Myometrial cell (primary cell): ENCODE data around the gene NYNRIN. TPM values are rescaled to one million over a fixed set of nuclear protein-coding genes. Genes with fewer than 3 reads are reported as not detected.

ENCODE experiments used
- total RNA-seq: library from RNA; depleted of rRNA; stranded (reverse); fragments of >200 nt; gene quantifications from 2 replicates; pipeline ENCODE4 v1.2.3, GENCODE V29; 2015

NYNRIN gene
- total RNA-seq: 11.9 and 12.1 TPM in 2 replicates

DNA sequence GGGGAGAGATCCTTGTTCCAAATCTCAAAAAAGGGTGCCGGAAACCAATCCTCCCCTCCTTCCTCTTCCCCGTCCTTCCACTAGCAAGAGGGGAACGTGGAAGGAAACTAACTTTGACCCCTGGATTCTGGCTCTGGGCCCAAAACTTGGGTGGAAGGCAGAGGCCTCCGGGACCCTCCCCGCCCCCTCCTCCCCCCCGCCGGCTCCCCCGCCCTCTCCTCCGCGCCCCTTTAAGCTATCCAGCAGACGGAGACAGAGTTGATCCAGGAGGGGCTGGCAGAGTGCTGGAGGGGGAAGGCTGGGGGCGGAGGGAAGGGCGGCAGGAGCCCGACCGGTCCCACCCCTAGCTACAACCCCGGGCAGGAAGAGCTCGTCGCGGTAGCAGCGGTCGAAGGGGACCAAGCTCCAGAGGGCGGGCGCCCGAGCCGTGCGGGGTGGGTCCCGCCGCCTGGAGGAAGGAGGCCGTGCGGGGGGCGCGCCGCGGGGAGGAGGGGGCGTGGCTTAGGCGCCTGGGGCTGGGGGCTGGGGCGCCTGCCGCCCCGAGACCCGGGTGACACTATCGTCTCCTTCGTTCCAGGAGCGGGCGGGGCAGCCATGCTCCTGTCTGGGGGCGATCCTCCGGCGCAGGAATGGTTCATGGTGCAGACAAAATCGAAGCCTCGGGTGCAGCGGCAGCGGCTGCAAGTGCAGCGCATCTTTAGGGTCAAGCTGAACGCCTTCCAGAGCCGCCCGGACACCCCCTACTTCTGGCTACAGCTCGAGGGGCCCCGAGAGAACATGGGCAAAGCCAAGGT lies at the start of gene NYNRIN:
TSS of gene NYNRIN (plus strand) at position 351 of the 794 bp plus-strand sequence. CDS start at position 595, 244 bp downstream.

DNA sequence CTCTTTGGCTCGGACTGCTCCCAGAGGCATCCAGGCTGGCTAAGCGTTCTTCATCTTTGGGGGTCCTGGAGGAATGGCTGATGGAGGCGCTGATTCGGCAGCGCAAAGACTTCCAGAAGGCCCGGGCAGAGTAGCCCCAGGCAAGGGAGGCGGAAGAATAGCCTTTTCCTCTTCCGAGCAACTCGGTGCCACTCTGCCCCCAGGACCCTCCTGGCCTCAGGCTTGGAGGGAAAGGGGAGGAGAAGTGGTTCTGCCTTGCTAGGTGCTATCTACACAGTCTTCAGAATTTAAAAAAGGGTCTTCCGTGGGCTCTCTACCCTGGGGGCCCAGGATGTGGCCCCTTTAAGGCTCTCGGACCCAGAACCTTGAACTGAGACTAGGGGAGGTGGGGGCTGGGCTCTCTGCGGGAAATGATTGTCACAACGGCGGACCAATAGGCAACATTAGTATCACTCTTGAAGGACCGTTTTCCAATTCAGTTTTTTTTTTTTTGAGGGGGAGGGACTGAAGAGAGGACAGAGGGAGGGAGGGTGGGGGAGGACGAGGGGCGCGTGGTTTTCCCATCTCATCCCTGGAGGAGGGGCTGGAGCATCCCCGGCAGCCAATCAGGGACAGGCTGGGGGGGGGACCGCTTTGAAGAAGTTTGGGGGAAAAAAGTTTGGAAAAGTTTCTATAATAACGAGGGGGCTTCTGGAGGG lies 31.1 kb upstream of the NYNRIN start, which contains the start of gene NFATC4:
TSS of gene NFATC4 (plus strand) at position 671 of the 698 bp plus-strand sequence. CDS start 157 bp downstream, outside the sequence.

DNA sequence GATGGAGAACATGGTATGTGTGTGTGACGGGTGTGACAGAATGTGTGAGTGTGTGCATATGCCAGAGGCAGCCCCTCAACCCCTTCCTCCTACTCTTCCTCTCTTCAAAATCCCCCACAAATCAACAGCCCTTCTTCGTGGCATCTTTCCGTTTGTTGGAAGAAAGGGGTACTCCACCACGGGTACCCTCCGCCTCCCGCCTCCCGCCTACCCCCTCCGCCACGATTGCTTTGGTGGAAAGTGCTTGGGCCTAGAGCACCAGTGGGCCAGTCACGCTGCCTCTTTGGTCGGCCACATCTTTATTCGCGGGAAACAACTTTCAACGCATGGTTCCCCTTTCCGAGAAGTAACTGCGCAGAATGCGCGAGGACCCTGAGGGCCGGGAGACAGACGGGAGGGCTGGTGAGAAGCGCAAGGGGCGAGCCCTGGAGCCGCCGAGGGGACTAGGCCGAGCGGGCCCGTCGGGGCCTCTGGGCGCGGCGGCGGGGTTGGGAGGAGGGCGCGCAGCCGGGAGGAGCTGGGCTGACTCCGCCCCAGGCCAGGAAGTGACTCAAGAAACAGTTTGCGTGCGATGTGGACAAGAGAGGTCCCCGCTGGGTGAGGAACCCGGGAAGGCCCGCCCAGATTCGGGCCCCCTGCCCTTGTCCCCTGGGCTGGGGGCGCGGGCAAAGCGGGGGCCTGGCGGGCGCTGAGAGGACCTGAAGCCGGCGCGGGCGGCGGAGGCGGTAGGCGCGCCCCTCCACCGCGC lies 30.8 kb downstream of the NYNRIN start, which contains the start of the genes CBLN3 and KHNYN:
TSS of gene CBLN3 (minus strand) at position 274 of the 748 bp plus-strand sequence. CDS start 614 bp downstream, outside the sequence.
TSS of gene KHNYN (plus strand) at position 560 of the 748 bp plus-strand sequence. CDS start 777 bp downstream, outside the sequence.

DNA sequence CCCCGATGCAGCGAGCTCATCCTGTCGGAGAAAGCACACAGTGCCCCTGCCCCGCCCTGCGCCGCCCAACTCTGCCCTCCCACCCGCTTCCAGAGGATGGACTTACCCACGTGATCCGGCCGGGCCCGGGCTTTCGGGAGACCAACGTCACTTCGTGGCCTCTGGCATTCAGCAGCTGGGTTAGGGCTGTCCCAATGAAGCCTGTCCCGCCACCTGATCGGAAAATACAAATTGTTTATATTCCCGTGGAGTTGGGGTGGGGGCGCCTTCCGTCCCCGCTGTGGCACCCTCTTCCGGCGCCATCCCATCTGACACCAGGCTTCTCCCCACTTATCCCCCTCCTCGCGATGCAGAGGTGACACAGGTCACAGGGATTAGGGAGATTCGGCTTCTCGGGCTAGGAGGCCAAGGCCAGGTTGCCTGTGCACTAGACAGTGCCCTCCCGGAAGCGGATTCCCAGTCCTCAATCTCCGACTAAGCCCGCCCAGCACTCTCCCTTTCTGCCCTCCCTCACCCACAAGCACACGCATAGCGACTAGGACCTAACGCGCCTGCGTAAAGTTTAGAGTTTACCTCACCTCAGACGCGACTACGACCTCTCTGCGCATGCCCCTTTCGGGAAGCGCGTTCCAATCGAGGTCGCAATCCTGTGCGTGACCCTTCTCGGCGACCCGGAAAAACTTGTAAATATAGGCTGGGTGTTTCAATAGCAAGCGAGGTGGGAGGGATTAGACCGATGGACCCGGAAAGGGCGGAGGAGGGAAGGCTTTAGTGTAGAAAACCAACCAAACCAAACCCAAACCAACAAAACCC lies 43.6 kb downstream of the NYNRIN start, which contains the start of gene SDR39U1:
TSS of gene SDR39U1 (minus strand) at position 537 of the 813 bp plus-strand sequence. CDS start at position 530, 7 bp downstream.

Other genes starting within 250 kb of the NYNRIN start
- 66.8 and 80.4 TPM in 2 replicates for gene IRF9, start 237.7 kb upstream of the NYNRIN start, total RNA-seq
- gene REC8, start 226.9 kb upstream of the NYNRIN start, total RNA-seq: 20.0 and 44.7 TPM in 2 replicates
- gene IPO4, start 210.2 kb upstream of the NYNRIN start, total RNA-seq: 70.4 and 79.0 TPM in 2 replicates
- gene TM9SF1, start 203.6 kb upstream of the NYNRIN start, total RNA-seq: 85.9 and 92.5 TPM in 2 replicates
- gene TSSK4, start 193.3 kb upstream of the NYNRIN start, total RNA-seq: not detected in 2 replicates
- gene CHMP4A, start 185.5 kb upstream of the NYNRIN start, total RNA-seq: 28.0 and 40.8 TPM in 2 replicates
- gene MDP1, start 182.9 kb upstream of the NYNRIN start, total RNA-seq: 11.8 and 12.8 TPM in 2 replicates
- gene NEDD8, start 166.6 kb upstream of the NYNRIN start, total RNA-seq: 229 and 231 TPM in 2 replicates
- 83.0 and 111 TPM in 2 replicates for gene GMPR2, start 166.1 kb upstream of the NYNRIN start, total RNA-seq
- gene TINF2, start 156.4 kb upstream of the NYNRIN start, total RNA-seq: 48.6 and 95.1 TPM in 2 replicates
- gene TGM1, start 135.8 kb upstream of the NYNRIN start, total RNA-seq: 0.35 and 4.0 TPM in 2 replicates
- 33.1 and 65.2 TPM in 2 replicates for gene RABGGTA, start 127.4 kb upstream of the NYNRIN start, total RNA-seq
- 15.3 and 21.3 TPM in 2 replicates for gene DHRS1, start 99.2 kb upstream of the NYNRIN start, total RNA-seq
- 15.0 and 22.0 TPM in 2 replicates for gene NOP9, start 99.2 kb upstream of the NYNRIN start, total RNA-seq
- 1.4 and 2.3 TPM in 2 replicates for gene CIDEB, start 91.0 kb upstream of the NYNRIN start, total RNA-seq
- 0.18 and 1.4 TPM in 2 replicates for gene LTB4R2, start 88.9 kb upstream of the NYNRIN start, total RNA-seq
- gene LTB4R, start 87.5 kb upstream of the NYNRIN start, total RNA-seq: under 0.01 and 0.71 TPM in 2 replicates
- not detected in 2 replicates for gene ADCY4, start 63.9 kb upstream of the NYNRIN start, total RNA-seq
- gene RIPK3, start 59.0 kb upstream of the NYNRIN start, total RNA-seq: not detected in 2 replicates
- gene NFATC4, start 30.8 kb upstream of the NYNRIN start, total RNA-seq: 27.8 and 35.7 TPM in 2 replicates
- 2.8 and 4.6 TPM in 2 replicates for gene CBLN3, start 30.7 kb downstream of the NYNRIN start, total RNA-seq
- gene KHNYN, start 31.0 kb downstream of the NYNRIN start, total RNA-seq: 39.5 and 41.8 TPM in 2 replicates
- gene SDR39U1, start 43.8 kb downstream of the NYNRIN start, total RNA-seq: 18.1 and 32.9 TPM in 2 replicates
- gene CMA1, start 109.3 kb downstream of the NYNRIN start, total RNA-seq: not detected in 2 replicates
- not detected in 2 replicates for gene CTSG, start 177.2 kb downstream of the NYNRIN start, total RNA-seq
- not detected in 2 replicates for gene GZMH, start 210.7 kb downstream of the NYNRIN start, total RNA-seq
- gene GZMB, start 235.2 kb downstream of the NYNRIN start, total RNA-seq: not detected in 2 replicates